ENCODE measurements around the gene ALOX12B.
"Not testable (repeated sequence)": the region's sequence is repeated elsewhere in the genome, so short reads cannot be mapped to it uniquely, and the experiment has no call there.

The ALOX12B gene

DNA sequence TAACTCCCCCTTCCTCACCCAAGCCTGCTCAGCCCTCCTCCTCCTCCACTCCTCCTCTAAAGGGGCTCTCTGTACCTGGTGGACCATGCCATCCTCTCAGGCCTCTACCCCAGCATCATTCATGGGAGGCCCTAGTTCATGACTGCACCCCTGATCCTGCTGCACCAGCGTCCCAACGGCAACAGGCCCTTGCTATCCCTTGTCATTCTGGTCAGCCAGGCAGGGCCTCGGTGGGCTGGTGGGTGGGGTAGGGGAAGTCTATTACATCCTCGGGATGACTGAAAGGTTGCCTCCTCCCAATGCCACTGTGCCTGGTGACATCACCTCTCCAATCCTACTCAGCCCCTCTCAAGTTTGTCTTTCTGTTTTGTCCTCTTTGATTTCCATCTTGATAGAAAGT lies 19.7 kb downstream of the ALOX12B start:
- no peak overlapping the region for H3K4me3 ChIP-seq (ENCODE audit: low read depth, low read length)

DNA sequence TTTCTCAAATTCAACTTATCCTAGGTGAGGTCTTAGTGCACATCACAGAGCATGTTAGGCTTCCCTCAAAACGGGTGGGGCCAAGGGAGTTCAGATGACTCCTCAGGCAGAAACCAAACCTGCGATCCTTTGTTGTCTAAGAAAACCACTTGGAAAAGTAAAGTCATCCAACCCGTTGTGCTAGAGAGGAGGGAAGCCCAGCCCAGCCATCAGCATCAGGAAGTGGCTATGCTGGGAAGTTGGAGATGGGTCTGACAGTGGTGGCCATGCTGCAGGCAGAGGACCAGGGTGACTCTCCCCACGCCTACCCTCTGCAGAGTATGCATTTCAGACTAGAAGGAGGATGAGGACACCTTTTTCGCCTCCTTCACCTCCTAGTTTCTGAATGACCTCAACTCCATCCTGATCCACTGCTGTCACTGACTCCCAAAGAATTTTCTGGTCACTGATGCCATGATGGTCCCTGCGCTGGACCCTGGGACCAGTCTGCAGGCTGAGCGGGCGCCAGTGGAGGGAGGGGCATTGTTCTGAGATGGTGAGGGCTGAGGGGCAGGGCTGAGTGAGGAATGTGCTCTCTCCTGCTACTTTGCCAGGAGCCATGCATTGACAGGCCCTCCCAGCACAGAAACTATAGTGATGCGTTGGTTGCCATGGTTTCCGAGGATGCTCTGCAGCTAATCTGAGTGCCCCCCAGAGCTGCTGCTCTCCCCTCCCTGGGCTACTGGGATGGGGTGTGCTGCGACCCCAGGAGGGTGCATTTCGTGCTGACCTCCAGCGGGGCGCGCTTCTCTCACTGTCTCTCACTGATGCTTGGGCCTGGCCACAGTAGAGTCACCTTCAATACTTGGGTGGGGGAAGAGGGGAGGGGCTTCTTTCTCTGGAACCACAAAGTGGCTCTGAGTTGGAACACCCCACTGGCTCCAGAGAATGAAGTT lies 20.4 kb downstream of the ALOX12B start:
- H3K4me3 ChIP-seq (ENCODE audit: low read depth, low read length): no peak overlapping the region

DNA sequence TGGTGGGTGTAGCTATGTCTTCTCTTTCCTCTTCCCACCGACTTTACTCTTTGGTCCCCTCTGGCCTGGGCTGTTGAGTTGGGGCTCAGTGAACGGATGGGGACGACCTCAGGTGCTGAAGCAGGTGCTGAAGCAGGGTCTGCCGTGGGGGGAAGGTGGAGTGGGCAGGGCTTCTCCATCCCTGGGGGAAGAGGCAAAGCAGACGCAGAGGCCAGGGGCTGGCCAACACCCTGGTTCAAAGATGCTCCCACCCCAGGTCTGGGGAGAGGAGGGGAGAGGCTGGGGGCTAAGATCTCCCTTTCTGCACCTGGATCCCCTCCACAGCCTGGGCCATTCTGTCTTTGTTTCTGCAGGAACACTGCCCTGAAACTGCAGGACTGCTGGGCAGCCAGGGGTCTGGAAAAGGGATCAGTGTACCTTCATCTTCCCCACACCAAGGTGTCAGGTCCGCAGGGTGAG lies 22.9 kb downstream of the ALOX12B start:
- H3K4me3 ChIP-seq (ENCODE audit: low read depth, low read length): no peak overlapping the region

DNA sequence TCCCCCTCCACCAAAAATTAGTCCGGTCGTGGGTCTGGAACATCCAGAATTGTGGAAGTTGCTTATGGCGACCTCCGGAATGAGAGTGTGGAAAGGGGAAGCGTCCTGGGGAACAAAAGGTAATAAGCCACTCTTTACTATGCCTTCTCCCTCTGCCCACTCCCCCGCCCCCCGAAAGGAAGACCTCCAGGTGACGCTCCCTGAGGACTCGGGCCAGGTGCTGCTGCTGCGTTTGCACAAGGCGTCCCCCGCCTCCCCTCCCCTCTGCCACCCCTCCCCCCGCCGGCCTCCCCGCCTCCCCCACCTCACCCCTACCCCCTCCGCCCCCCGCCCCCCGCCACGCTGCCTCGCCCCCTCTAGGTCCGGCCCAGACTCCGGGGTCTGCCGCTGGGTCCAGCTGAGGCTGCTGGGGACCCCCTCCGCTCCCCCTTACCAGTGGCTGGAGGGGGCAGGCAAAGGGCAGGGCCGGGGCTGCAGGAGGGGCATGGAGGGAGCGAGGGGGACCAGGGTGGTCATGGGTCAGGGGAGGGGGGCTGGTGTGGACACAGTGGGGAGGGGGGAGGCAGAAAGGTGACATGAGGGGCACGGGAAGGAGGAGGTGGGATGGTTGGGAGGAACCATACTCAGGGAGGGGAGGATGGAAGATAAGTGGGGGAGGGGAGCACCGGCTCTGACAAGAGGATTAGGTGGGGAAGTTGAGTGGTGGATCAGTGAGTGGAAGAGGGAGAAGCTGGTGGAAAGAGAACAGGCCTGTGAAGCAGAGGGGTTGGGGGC lies 23.6 kb downstream of the ALOX12B start:
- no peak overlapping the region for H3K4me3 ChIP-seq (ENCODE audit: low read depth, low read length)

DNA sequence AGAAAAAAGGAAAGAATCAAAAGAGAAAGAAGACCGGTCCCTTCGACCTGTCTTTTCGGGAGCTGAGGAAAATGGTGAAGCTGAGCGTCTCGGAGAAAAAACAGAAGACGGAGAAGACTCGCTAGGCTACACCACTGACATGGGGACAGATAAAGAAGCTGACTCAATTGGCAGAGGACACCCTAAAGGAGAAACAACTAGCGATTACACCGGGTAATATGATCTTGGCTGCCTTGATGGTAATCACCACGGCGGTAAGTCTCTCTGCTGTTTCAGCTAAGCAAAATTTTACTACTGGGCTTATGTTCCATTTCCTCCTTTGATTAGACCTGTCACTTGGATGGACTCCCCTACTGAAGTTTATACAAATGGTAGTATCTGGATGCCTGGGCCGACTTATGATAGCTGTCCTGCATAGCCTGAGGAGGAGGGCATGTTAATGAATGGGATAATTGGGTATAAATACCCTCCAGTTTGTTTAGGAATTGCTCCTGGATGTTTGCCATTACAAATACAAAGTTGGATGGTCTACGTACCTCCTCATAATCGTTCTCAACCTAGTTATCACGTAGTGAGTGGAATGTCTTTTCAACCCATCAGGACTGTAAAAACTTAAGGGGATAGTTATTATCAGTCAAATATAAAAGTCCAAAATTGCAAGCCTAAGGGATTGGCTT lies 24.6 kb downstream of the ALOX12B start:
- H3K4me3 ChIP-seq (ENCODE audit: low read depth, low read length): no peak overlapping the region

DNA sequence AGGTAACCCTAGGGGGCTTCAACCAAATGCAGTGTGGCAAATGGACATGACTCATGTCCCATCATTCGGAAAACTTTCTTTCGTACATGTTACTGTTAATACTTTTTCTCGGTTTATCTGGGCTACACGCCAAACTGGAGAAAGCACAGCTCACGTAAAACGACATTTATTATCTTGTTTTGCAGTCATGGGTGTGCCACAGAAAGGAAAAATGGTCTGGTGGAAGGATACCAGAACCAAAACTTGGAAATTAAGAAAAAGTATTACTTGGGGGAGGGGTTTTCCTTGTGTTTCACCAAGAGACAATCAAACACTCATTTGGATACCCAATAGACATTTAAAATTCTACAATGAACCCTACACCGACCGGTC lies 25.1 kb downstream of the ALOX12B start:
- H3K4me3 ChIP-seq (ENCODE audit: low read depth, low read length): no peak overlapping the region

DNA sequence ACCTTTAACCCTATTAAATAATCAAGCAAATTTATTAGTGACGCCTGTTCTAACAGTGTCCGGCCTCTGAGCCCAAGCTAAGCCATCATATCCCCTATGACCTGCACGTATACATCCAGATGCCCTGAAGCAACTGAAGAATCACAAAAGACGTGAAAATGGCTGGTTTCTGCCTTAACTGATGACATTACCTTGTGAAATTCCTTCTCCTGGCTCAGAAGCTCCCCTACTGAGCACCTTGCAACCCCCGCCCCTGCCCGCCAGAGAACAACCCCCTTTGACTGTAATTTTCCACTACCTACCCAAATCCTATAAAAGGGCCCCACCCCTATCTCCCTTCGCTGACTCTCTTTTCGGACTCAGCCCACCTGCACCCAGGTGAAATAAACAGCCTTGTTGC lies 25.7 kb downstream of the ALOX12B start:
- H3K4me3 ChIP-seq (ENCODE audit: low read depth, low read length): not testable (repeated sequence)

DNA sequence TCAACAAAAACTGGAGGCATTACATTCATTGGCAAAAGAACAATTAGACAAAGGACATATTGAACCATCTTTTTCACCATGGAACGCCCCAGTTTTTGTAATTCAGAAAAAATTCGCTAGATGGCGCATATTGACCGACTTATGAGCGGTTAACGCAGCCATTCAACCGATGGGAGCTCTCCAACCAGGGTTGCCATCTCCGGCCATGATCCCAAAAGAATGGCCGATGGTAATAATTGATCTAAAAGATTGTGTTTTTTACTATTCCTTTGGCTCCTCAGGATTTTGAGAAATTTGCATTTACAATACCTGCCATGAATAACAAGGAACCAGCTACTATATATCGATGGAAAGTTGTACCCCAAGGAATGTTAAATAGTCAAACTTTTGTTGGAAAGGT lies 27.2 kb downstream of the ALOX12B start:
- H3K4me3 ChIP-seq (ENCODE audit: low read depth, low read length): no peak overlapping the region

DNA sequence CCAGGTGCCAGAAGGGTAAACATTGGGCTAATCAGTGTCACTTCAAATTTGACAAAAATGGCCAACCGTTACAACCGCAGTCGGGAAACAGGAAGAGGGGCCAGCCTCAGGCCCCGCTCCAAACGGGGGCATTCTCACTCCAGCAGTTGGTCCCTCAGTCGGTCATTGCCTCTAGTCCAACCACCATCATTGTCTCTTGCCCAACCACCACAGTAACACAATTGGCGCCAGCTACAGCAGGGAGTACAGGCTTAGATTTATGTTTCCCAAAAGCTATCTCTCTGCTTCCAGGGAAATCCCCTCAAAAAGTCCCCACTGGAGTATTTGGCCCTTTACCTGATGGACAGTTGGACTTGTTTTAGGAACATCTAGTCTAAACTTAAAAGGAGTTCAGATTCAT lies 28.4 kb downstream of the ALOX12B start:
- H3K4me3 ChIP-seq (ENCODE audit: low read depth, low read length): no peak overlapping the region

DNA sequence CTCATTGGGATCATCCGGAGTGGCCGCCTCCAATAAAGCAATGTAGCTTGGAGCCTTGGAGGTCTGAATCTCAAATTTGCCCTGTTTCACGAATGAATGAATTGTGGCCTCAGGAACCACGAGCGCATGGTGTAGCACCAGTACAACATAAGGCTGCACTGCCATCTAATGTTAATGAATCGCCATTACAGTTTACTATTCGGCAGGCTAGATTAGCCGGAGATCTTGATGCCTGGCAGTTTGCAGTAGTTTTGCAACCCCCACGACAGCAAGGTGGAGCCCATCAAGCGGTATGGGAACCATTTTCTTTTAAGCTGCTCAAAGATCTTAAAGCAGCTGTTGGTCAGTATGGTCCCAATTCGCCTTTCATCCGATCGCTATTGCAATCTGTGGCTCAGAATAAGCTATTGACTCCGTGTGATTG lies 29.8 kb downstream of the ALOX12B start:
- H3K4me3 ChIP-seq (ENCODE audit: low read depth, low read length): no peak overlapping the region

DNA sequence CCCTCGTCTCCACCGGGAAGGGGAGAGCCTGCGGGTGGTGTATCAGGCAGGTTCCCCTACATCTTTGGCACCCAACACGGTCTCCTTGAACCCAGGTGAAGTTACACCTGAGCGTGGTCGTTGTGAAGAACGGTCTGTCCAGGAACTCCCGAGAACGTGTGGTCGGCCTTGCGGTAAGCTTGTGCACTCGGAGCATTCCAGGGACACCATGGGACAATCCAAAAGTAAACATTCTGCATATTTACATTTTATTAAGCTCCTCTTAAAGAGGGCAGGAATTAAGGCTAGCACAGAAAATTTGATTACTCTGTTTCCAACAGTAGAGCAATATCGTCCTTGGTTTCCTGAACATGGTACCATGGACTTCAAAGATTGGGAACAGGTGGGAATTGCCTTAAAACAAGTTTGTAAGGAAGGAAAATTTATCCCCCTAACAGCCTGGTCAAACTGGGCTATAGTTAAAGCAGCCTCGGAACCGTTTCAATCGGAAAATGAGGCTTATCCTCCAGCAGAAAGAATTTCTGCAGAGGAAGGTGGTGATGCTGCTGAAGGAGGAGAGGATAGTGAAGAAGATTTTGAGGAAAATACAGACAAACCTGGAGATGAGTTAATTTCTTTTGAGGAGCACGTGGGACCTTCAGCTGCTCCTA lies 30.4 kb downstream of the ALOX12B start:
- no peak overlapping the region for H3K4me3 ChIP-seq (ENCODE audit: low read depth, low read length)

DNA sequence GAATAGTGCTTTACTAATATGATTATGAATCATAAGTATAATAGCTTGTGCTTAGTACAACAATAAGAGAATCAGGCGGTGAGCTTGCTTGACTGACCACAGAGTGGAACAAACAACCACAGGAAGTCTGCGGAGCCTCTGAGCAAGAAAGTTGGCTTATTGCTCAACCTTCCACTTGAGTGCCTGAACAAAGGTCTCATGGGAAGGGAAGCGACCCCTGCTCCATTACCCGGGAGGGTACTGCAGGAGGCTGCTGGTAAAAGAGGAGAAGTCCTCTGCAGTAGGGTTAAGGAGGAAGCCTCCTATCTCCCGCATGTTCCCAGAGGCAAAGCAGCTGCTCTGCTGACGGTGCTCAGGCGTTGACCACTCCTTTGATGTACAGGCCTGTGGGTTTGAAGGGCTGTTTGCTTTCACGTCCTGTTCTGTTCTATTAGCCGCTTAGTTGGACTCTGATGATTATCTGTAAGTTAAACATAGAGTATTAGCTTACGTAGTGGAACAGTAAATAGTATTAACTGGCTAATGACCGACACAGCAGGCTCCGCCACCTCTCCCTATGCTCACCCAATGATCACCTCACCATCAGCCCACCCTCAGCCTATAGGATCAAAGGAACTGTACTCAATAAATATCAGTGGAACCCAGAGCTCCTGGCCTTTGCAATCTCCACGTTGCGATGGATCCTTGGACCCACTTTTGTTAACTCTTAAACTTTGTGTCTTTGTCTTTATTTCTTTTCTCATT lies 31.1 kb downstream of the ALOX12B start:
- H3K4me3 ChIP-seq (ENCODE audit: low read depth, low read length): no peak overlapping the region

DNA sequence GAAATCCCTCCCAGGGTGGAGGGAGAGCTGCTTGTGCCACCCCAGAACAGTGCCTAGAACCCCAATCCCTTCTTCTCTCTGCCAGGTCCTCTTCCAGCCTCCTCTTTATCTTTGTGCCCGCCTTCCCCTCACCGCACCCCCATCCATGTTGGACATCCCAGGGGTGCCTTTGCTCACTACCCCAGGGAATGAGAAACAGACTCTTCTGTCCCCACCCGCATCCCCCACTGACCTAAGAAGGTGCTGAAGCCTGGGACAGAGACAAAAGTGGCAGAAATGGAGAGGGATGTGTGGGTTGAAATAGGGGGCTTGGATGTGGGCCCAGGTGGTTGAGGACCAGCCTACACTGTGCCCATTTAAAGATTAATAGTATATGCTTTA lies 31.7 kb downstream of the ALOX12B start:
- no peak overlapping the region for H3K4me3 ChIP-seq (ENCODE audit: low read depth, low read length)

DNA sequence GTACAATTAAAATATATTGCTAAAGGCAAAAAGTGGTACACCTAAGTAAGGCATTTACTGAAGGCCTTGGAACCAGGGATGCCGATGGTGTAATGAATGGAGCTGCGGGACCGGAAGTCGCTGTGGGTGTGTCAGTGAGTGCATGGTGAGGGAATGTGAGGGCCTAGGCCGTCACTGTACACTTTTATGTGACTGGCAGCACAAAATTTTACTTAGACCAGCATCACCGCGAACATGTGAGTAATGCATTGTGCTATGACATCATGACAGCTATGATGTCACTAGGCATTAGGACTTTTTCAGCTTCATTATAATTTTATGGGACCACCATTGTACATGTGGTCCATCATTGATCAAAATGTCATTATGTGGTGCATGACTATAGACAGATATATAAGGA lies 33.9 kb downstream of the ALOX12B start:
- no peak overlapping the region for H3K4me3 ChIP-seq (ENCODE audit: low read depth, low read length)

DNA sequence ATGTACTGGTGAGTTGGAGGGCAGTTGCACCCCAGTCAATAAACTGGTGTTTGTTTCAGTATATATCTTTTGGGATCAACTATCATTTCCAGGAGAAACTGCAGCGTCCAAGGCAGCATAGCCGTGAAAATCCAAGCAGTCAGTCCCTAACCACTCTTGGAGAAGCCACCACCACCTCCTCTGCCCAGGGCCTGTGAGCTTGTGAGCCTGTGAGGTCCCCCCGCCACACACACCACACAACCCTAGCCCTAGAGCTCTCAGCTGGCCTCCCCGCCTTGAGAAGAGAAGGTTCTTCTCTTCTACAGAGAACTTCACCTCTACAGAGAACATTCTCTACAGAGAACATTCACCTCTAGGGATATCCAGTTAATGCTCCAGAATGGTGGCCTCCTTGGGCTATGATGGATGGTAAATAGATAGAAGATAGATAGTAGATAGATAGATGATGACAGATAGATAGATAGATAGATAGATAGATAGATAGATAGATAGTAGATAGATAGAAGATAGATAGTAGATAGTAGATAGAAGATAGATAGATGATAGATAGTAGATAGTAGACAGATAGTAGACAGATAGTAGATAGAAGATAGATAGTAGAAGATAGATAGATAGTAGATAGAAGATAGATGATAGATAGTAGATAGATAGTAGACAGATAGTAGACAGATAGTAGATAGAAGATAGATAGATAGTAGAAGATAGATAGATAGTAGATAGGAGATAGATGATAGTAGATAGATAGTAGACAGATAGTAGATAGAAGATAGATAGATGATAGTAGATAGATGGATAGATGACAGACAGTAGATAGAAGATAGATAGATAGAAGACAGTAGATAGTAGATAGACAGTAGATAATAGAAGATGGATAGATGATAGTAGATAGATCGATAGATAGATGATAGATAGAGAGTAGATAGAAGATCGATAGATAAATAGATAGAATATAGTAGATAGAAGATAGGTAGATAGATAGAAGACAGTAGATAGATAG lies 35.0 kb downstream of the ALOX12B start:
- H3K4me3 ChIP-seq (ENCODE audit: low read depth, low read length): no peak overlapping the region

DNA sequence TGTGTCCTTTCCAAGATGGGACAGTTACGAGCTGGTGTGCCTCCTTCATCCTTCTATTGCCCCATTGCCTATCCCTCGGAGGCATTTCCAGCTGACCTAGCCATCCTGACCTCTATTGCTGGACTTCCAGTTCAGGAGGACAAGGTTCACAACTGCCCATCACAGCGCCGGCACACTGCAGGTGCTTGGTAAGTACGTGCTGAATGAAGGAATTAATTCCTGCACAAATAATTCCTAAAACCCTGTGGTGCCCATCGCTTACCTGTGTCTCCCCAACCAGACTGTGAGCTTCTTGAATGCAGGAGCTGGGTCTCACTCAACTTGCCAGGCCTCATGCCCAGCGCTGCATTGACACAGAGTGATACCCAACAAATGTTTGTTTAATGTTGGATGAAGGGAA lies 35.7 kb downstream of the ALOX12B start:
- H3K4me3 ChIP-seq (ENCODE audit: low read depth, low read length): no peak overlapping the region

DNA sequence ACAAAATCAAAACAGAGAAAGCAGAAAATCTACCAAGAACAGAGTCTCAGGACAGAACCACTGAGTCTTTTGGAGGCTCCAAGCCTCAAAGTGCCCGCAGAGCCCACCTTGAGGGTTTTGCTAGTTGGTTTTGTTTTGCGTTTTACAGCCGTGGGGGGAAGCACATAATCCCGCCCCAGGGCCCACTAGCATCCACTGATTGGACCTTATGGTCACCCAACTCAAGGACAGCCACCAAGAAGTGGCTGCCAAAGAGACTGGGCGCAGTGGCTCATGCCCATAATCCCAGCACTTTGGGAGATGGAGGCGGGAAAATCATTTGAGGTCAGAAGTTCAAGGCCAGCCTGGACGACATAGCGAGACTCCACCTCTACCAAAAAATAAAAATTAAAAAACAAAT lies 38.8 kb downstream of the ALOX12B start:
- H3K4me3 ChIP-seq (ENCODE audit: low read depth, low read length): no peak overlapping the region

DNA sequence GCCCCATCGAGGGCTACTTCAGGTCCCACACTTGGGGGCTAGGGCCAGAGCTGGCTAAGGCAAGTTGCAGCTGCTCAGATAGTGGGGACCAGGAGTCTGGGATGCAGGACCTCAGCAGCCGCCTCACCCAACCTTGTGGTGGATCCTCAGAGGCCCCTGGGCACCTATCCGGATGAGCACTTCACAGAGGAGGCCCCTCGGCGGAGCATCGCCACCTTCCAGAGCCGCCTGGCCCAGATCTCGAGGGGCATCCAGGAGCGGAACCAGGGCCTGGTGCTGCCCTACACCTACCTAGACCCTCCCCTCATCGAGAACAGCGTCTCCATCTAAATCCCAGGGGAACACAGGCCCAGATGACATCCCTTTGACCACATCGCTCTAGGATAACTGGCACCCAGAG lies 39.3 kb downstream of the ALOX12B start:
- no peak overlapping the region for H3K4me3 ChIP-seq (ENCODE audit: low read depth, low read length)

DNA sequence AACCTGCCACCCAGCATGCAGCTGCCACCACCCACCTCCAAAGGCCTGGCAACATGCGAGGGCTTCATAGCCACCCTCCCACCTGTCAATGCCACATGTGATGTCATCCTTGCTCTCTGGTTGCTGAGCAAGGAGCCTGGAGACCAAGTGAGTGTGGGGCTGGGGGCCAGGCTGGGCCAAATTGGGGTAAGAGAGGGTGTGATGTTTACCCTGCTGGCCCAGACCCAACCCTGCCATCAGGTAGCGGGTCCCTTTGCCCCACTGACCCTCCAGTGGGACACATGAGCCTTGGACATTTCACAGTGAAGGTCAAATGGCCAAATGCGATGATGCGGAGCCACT lies 39.8 kb downstream of the ALOX12B start:
- no peak overlapping the region for H3K4me3 ChIP-seq (ENCODE audit: low read depth, low read length)

Measured in iPS-11a (cell line).